Stimulated activated CD4-positive, alpha-beta T cell treated with anti-CD3 and anti-CD28 coated beads, Interleukin-1b, Interleukin-23, amount 100 ng/mL, for 4 hours (primary cell): Measurements from ENCODE around the gene CHMP6.

ENCODE experiments used
- DNase-seq, 2 donors: peaks; one replicate each; pipeline ENCODE4 v3.0.0-alpha.2; 2020; ENCODE audit warnings: low read depth in 2 of 2

Gene CHMP6

GRCh38 chr17:80991645-80992076 is at the start of gene CHMP6:
Gene CHMP6 (plus strand): TSS chr17:80991841. CDS start chr17:80991919, 78 bp downstream.
- peak; percentile 53 to 75 for DNase-seq

GRCh38 chr17:80942423-80943345 is 49.0 kb upstream of the CHMP6 start:
- DNase-seq = no peak

GRCh38 chr17:80943346-80944145 is 48.1 kb upstream of the CHMP6 start:
- DNase-seq = no peak

- DNase-seq = no peak
Observed at GRCh38 chr17:80944326-80944725, 47.3 kb upstream of the CHMP6 start.

GRCh38 chr17:80945736-80946135 is 45.9 kb upstream of the CHMP6 start:
- DNase-seq = no peak

GRCh38 chr17:80946449-80946848 is 45.2 kb upstream of the CHMP6 start:
- no peak for DNase-seq

GRCh38 chr17:80947200-80947940 is 44.3 kb upstream of the CHMP6 start:
- DNase-seq = no peak

GRCh38 chr17:80948019-80948975 is 43.3 kb upstream of the CHMP6 start:
- DNase-seq = no peak

GRCh38 chr17:80948976-80949450 is 42.6 kb upstream of the CHMP6 start:
- no peak for DNase-seq

GRCh38 chr17:80949451-80950421 is 41.9 kb upstream of the CHMP6 start:
- no peak for DNase-seq

GRCh38 chr17:80950466-80951120 is 41.0 kb upstream of the CHMP6 start:
- DNase-seq = no peak

- no peak for DNase-seq
Observed at GRCh38 chr17:80951121-80952090, 40.2 kb upstream of the CHMP6 start.

- no peak for DNase-seq
Observed at GRCh38 chr17:80952291-80952690, 39.4 kb upstream of the CHMP6 start.

- DNase-seq = no peak
Observed at GRCh38 chr17:80953471-80954315, 37.9 kb upstream of the CHMP6 start.

GRCh38 chr17:80955078-80955477 is 36.6 kb upstream of the CHMP6 start:
- no peak for DNase-seq

- no peak for DNase-seq
Observed at GRCh38 chr17:80955671-80956280, 35.9 kb upstream of the CHMP6 start.
